Mesenchymal stem cell (in vitro differentiated cells and primary cell): ENCODE data around the gene ZNF621.

Source experiments
- DNase-seq: peaks from one replicate; pipeline ENCODE4 v3.0.0-alpha.2; 2013
- H2AFZ ChIP-seq: one replicate; pipeline ENCODE4 v1.6.1; 2013; ENCODE audit warnings: low read depth, mild to moderate bottlenecking, control low read depth, inconsistent platforms, low read length, moderate library complexity
- H2AK5ac ChIP-seq: 2 replicates; pipeline ENCODE4 v1.6.1; 2013; ENCODE audit warnings: low read length, moderate library complexity, mild to moderate bottlenecking, inconsistent platforms; ENCODE audit not compliant: severe bottlenecking
- H2BK120ac ChIP-seq: one replicate; pipeline ENCODE4 v1.6.1; 2013; ENCODE audit warnings: low read depth, mild to moderate bottlenecking, inconsistent platforms, low read length, moderate library complexity
- H2BK12ac ChIP-seq, 2 experiments: one replicate each; pipeline ENCODE4 v1.6.1; 2013; ENCODE audit warnings: inconsistent platforms in 2 of 2, low read length in 2 of 2, mild to moderate bottlenecking in 2 of 2, moderate library complexity in 2 of 2, control low read depth in 1 of 2
- H2BK15ac ChIP-seq: one replicate; pipeline ENCODE4 v1.6.1; 2013; ENCODE audit warnings: mild to moderate bottlenecking, low read depth, inconsistent platforms; ENCODE audit not compliant: poor library complexity, severe bottlenecking
- H2BK5ac ChIP-seq: 2 replicates; pipeline ENCODE4 v1.6.1; 2013; ENCODE audit warnings: low read depth, mild to moderate bottlenecking, low read length, control low read depth, inconsistent platforms; ENCODE audit not compliant: poor library complexity, severe bottlenecking
- H3K14ac ChIP-seq, 2 experiments: one replicate each; pipeline ENCODE4 v1.6.1; 2013; ENCODE audit warnings: inconsistent platforms in 2 of 2, low read length in 2 of 2, control low read depth in 1 of 2, mild to moderate bottlenecking in 1 of 2, moderate library complexity in 1 of 2
- H3K18ac ChIP-seq, 2 experiments: one replicate each; pipeline ENCODE4 v1.6.1; 2013; ENCODE audit warnings: inconsistent platforms in 2 of 2, low read length in 2 of 2, control low read depth in 1 of 2, low read depth in 1 of 2, mild to moderate bottlenecking in 1 of 2
- H3K23ac ChIP-seq, 2 experiments: one replicate each; pipeline ENCODE4 v1.6.1; 2013; ENCODE audit warnings: inconsistent platforms in 2 of 2, low read length in 2 of 2, mild to moderate bottlenecking in 2 of 2, moderate library complexity in 2 of 2, control low read depth in 1 of 2
- H3K27ac ChIP-seq: 2 replicates; pipeline ENCODE4 v1.5.1; 2013; ENCODE audit warnings: mild to moderate bottlenecking, moderate library complexity, low read length, control low read depth, inconsistent platforms; ENCODE audit not compliant: poor library complexity, severe bottlenecking
- H3K27me3 ChIP-seq, 2 experiments: 2 replicates each; pipeline versions ENCODE4 v1.6.1 to v1.7.0; 2013; ENCODE audit warnings: low read length in 2 of 2, mild to moderate bottlenecking in 2 of 2, moderate library complexity in 2 of 2, control low read depth in 1 of 2, inconsistent platforms in 1 of 2; ENCODE audit not compliant: control insufficient read depth in 1 of 2, insufficient read depth in 1 of 2
- H3K36me3 ChIP-seq, 2 experiments: 2 replicates each; pipeline versions ENCODE4 v1.6.1 to v1.7.0; 2013; ENCODE audit warnings: low read length in 2 of 2, control low read depth in 1 of 2, inconsistent platforms in 1 of 2, low read depth in 1 of 2, mild to moderate bottlenecking in 1 of 2; ENCODE audit not compliant: insufficient read depth in 2 of 2, control insufficient read depth in 1 of 2
- H3K4ac ChIP-seq, 2 experiments: one replicate each; pipeline ENCODE4 v1.6.1; 2013; ENCODE audit warnings: inconsistent platforms in 2 of 2, low read length in 2 of 2, mild to moderate bottlenecking in 2 of 2, moderate library complexity in 2 of 2, control low read depth in 1 of 2, low read depth in 1 of 2
- H3K4me1 ChIP-seq: 2 replicates; pipeline ENCODE4 v1.6.1; 2013; ENCODE audit warnings: low read depth, low read length, control low read depth; ENCODE audit not compliant: control insufficient read depth, insufficient read depth
- H3K4me2 ChIP-seq: 2 replicates; pipeline ENCODE4 v1.6.1; 2013; ENCODE audit warnings: low read length, mild to moderate bottlenecking, inconsistent platforms; ENCODE audit not compliant: poor library complexity, severe bottlenecking
- H3K4me3 ChIP-seq, 2 experiments: 2 replicates each; pipeline versions ENCODE4 v1.5.1 to v1.7.0; 2013; ENCODE audit warnings: low read length in 2 of 2, mild to moderate bottlenecking in 2 of 2, control low read depth in 1 of 2, low read depth in 1 of 2; ENCODE audit not compliant: insufficient read depth in 1 of 2
- H3K79me1 ChIP-seq: replicated peaks from 2 replicates; pipeline ENCODE4 v1.6.1; 2013; ENCODE audit warnings: mild to moderate bottlenecking, control low read depth, low read length, inconsistent platforms; ENCODE audit not compliant: poor library complexity, severe bottlenecking
- H3K9ac ChIP-seq: 2 replicates; pipeline ENCODE4 v1.7.0; 2013; ENCODE audit warnings: mild to moderate bottlenecking, low read length, moderate library complexity
- H3K9me3 ChIP-seq: 2 replicates; pipeline ENCODE4 v1.7.0; 2013; ENCODE audit warnings: mild to moderate bottlenecking, low read length; ENCODE audit not compliant: control insufficient read depth
- H4K8ac ChIP-seq: one replicate; pipeline ENCODE4 v1.6.1; 2013; ENCODE audit warnings: inconsistent platforms, mild to moderate bottlenecking, low read length, moderate library complexity
- H4K91ac ChIP-seq: one replicate; pipeline ENCODE4 v1.6.1; 2013; ENCODE audit warnings: mild to moderate bottlenecking, low read length, inconsistent platforms
- WGBS: methylation state at CpG from one replicate; pipeline ENCODE4 v1.1.7; 2013; ENCODE audit warnings: mixed read lengths; 5-methylcytosine and 5-hydroxymethylcytosine counted together

Gene ZNF621

GRCh38 chr3:40532252-40532651 lies 7.5 kb downstream of the ZNF621 start:
- H3K23ac ChIP-seq, result no peak overlapping the region
- no peak overlapping the region for H3K4me2 ChIP-seq
- peaks cover 29% of the 10 kb centered on the region for H3K79me1 ChIP-seq
- H3K18ac ChIP-seq, result no peak overlapping the region
- H3K9ac ChIP-seq, result no peak overlapping the region
- peaks cover 44 to 94% of the 10 kb centered on the region in 2 experiments for H3K36me3 ChIP-seq
- no peak overlapping the region for H3K4ac ChIP-seq
- H3K27me3 ChIP-seq, result no peaks in the 10 kb centered on the region
- no peak overlapping the region for H3K14ac ChIP-seq
- H2BK5ac ChIP-seq, result no peak overlapping the region
- H2AK5ac ChIP-seq, result no peak overlapping the region
- H3K4me3 ChIP-seq, result peak overlapping the region in 1 of 2 experiments; percentile 40
- H2BK120ac ChIP-seq, result no peak overlapping the region
- WGBS, result 96% methylated on average over 5 of the region's 5 CpGs
- H3K9me3 ChIP-seq, result peaks cover 65% of the 10 kb centered on the region
- H4K8ac ChIP-seq, result no peak overlapping the region
- DNase-seq, result no peak
- no peak overlapping the region for H2BK15ac ChIP-seq
- no peak overlapping the region for H2AFZ ChIP-seq
- no peaks in the 10 kb centered on the region for H3K4me1 ChIP-seq
- H3K27ac ChIP-seq, result no peak overlapping the region
- H4K91ac ChIP-seq, result no peak overlapping the region
- H2BK12ac ChIP-seq, result no peak overlapping the region

- Histone ChIP-seq H3K23ac (no peak overlapping the region), H3K9me3 (peaks cover 72% of the 10 kb centered on the region), H3K36me3 (peaks cover 41 to 92% of the 10 kb centered on the region in 2 experiments), H3K79me1 (peaks cover 25% of the 10 kb centered on the region), H3K4ac (no peak overlapping the region), H3K9ac (no peak overlapping the region), H2BK120ac (no peak overlapping the region), H3K14ac (no peak overlapping the region), H2AFZ (no peak overlapping the region), H2BK15ac (no peak overlapping the region), H4K8ac (no peak overlapping the region), H3K27ac (no peak overlapping the region), H3K18ac (no peak overlapping the region), H3K4me2 (no peak overlapping the region), H4K91ac (no peak overlapping the region), H2BK12ac (no peak overlapping the region), H3K27me3 (no peaks in the 10 kb centered on the region), H3K4me1 (no peaks in the 10 kb centered on the region), H2BK5ac (no peak overlapping the region), H3K4me3 (no peak overlapping the region), H2AK5ac (no peak overlapping the region)
- DNase-seq, result no peak
These were observed 9.5 kb downstream of the ZNF621 start for GRCh38 chr3:40534283-40534682.

- Histone ChIP-seq H4K8ac (no peak overlapping the region), H3K23ac (no peak overlapping the region), H3K4ac (no peak overlapping the region), H3K9ac (peak overlapping the region; percentile 47), H3K27me3 (no peaks in the 10 kb centered on the region), H3K4me3 (no peak overlapping the region), H4K91ac (no peak overlapping the region), H2AK5ac (no peak overlapping the region), H3K27ac (no peak overlapping the region), H3K14ac (no peak overlapping the region), H3K4me2 (no peak overlapping the region), H2BK12ac (no peak overlapping the region), H3K79me1 (no peaks in the 10 kb centered on the region), H3K9me3 (no peaks in the 10 kb centered on the region), H2BK5ac (no peak overlapping the region), H2AFZ (no peak overlapping the region), H2BK120ac (no peak overlapping the region), H2BK15ac (no peak overlapping the region), H3K18ac (no peak overlapping the region), H3K36me3 (no peaks in the 10 kb centered on the region), H3K4me1 (no peaks in the 10 kb centered on the region)
- WGBS, result 0% methylated on average over 1 of the region's 1 CpG
- peak; percentile 59 for DNase-seq
These were observed 22.1 kb downstream of the ZNF621 start for GRCh38 chr3:40546816-40547215.

GRCh38 chr3:40550167-40550566 lies 25.4 kb downstream of the ZNF621 start:
- no peak overlapping the region for H2BK5ac ChIP-seq
- no peaks in the 10 kb centered on the region for H3K27me3 ChIP-seq
- DNase-seq, result no peak
- H3K14ac ChIP-seq, result no peak overlapping the region
- H2BK15ac ChIP-seq, result no peak overlapping the region
- no peak overlapping the region for H2AK5ac ChIP-seq
- H2BK120ac ChIP-seq, result no peak overlapping the region
- no peaks in the 10 kb centered on the region for H3K79me1 ChIP-seq
- no peak overlapping the region for H3K23ac ChIP-seq
- H3K27ac ChIP-seq, result no peak overlapping the region
- H3K9me3 ChIP-seq, result no peaks in the 10 kb centered on the region
- H3K18ac ChIP-seq, result no peak overlapping the region
- H2AFZ ChIP-seq, result no peak overlapping the region
- WGBS, result no CpG with 5 or more reads among the region's 1 CpG
- H3K4me1 ChIP-seq, result no peaks in the 10 kb centered on the region
- no peak overlapping the region for H4K8ac ChIP-seq
- no peak overlapping the region for H3K4me3 ChIP-seq
- no peak overlapping the region for H4K91ac ChIP-seq
- no peak overlapping the region for H3K4me2 ChIP-seq
- no peaks in the 10 kb centered on the region for H3K36me3 ChIP-seq
- H3K4ac ChIP-seq, result no peak overlapping the region
- H3K9ac ChIP-seq, result no peak overlapping the region
- no peak overlapping the region for H2BK12ac ChIP-seq
